DOHH2 (cell line): ENCODE results near the gene ATP2C1.

ENCODE experiments used
- H3F3A ChIP-seq: fragments of 200-600 bp; sonication (generic), shearing (Covaris generic); 2 replicates; pipeline ENCODE4 v1.6.0; 2016; ENCODE audit warnings: antibody characterized with exemption, mild to moderate bottlenecking; ENCODE audit not compliant: control insufficient read depth, insufficient read depth
- H3K27ac ChIP-seq: fragments of 200-600 bp; sonication (generic); 2 replicates; pipeline ENCODE4 v1.5.1; 2014; ENCODE audit warnings: low read depth, mild to moderate bottlenecking, low read length, moderate library complexity
- H3K27me3 ChIP-seq: fragments of 200-600 bp; sonication (generic); 2 replicates; pipeline ENCODE4 v1.6.1; 2014; ENCODE audit warnings: mild to moderate bottlenecking, low read length, mixed read lengths; ENCODE audit not compliant: control insufficient read depth
- H3K36me3 ChIP-seq: fragments of 200-600 bp; sonication (generic); 2 replicates; pipeline ENCODE4 v1.6.1; 2014; ENCODE audit warnings: mild to moderate bottlenecking, low read length, moderate library complexity, mixed read lengths; ENCODE audit not compliant: control insufficient read depth
- H3K4me1 ChIP-seq: fragments of 200-600 bp; sonication (generic); 2 replicates; pipeline ENCODE4 v1.6.1; 2014; ENCODE audit warnings: mild to moderate bottlenecking, low read length, mixed read lengths; ENCODE audit not compliant: control insufficient read depth
- H3K4me2 ChIP-seq: fragments of 200-600 bp; sonication (generic); 2 replicates; pipeline ENCODE4 v1.6.0; 2014; ENCODE audit warnings: mild to moderate bottlenecking, low read length, moderate library complexity
- H3K4me3 ChIP-seq: fragments of 200-600 bp; sonication (generic); 2 replicates; pipeline ENCODE4 v1.5.1; 2014; ENCODE audit warnings: mild to moderate bottlenecking, low read length, mixed read lengths
- H3K79me2 ChIP-seq: fragments of 200-600 bp; sonication (generic); 2 replicates; pipeline ENCODE4 v1.6.1; 2014; ENCODE audit warnings: mild to moderate bottlenecking, low read length, mixed read lengths; ENCODE audit not compliant: control insufficient read depth
- H3K9me2 ChIP-seq: fragments of 200-600 bp; sonication (generic); replicated peaks from 2 replicates; pipeline ENCODE4 v1.6.1; 2014; ENCODE audit warnings: mild to moderate bottlenecking, low read length, mixed read lengths; ENCODE audit not compliant: control insufficient read depth
- H3K9me3 ChIP-seq: fragments of 200-600 bp; sonication (generic); 2 replicates; pipeline ENCODE4 v1.6.1; 2014; ENCODE audit warnings: antibody characterized with exemption, low read length, mixed read lengths; ENCODE audit not compliant: control insufficient read depth, insufficient read depth
- H4K20me1 ChIP-seq: fragments of 200-600 bp; sonication (generic); 2 replicates; pipeline ENCODE4 v1.6.0; 2014; ENCODE audit warnings: low read depth, mild to moderate bottlenecking, antibody characterized with exemption, low read length, moderate library complexity; ENCODE audit not compliant: control insufficient read depth, insufficient read depth
- EZH2phosphoT487 ChIP-seq: fragments of 200-600 bp; sonication (generic); IDR thresholded peaks from 2 replicates; pipeline ENCODE4 v1.6.1; 2017; ENCODE audit warnings: borderline replicate concordance, mild to moderate bottlenecking, antibody characterized with exemption, low read length, moderate library complexity, mixed read lengths
- TF ChIP-seq, protein P1 (sequence below): fragments of 200-600 bp; sonication (generic); IDR thresholded peaks from one replicate; pipeline ENCODE4 v1.5.1; 2014; ENCODE audit warnings: antibody characterized with exemption, mild to moderate bottlenecking, low read depth, low read length; ENCODE audit not compliant: poor library complexity, severe bottlenecking

Gene ATP2C1

DNA sequence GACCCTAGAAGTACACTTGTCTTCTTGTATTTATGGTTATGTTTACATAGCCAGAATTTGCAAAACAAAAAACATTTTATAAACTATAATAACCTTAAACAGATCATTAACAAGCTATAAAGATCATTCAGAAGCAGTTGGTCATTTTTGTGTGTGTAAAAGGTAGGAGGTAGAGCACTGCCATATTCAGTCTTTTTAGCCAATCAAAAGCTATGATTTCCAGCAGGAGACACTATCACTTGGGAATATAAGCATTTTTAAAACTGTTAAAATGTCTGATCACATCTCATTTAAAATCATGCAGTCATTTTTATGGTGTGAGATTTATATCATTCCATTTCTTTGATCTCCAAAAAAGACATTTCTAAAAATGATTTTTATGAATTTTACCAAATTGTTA, 42.6 kb upstream of the ATP2C1 start:
- Histone ChIP-seq H3K36me3 (no peaks in the 10 kb centered on the region), H3K9me2 (no peaks in the 10 kb centered on the region), H3F3A (no peaks in the 10 kb centered on the region), H3K27me3 (peaks cover 27% of the 10 kb centered on the region), H3K9me3 (no peaks in the 10 kb centered on the region), H3K27ac (no peak overlapping the region), H3K79me2 (no peaks in the 10 kb centered on the region), H3K4me1 (peaks cover 6% of the 10 kb centered on the region; the same call in 1 of the 2 replicates), H4K20me1 (no peaks in the 10 kb centered on the region), H3K4me3 (no peak overlapping the region), H3K4me2 (no peak overlapping the region)
- TF ChIP-seq, protein P1, sequence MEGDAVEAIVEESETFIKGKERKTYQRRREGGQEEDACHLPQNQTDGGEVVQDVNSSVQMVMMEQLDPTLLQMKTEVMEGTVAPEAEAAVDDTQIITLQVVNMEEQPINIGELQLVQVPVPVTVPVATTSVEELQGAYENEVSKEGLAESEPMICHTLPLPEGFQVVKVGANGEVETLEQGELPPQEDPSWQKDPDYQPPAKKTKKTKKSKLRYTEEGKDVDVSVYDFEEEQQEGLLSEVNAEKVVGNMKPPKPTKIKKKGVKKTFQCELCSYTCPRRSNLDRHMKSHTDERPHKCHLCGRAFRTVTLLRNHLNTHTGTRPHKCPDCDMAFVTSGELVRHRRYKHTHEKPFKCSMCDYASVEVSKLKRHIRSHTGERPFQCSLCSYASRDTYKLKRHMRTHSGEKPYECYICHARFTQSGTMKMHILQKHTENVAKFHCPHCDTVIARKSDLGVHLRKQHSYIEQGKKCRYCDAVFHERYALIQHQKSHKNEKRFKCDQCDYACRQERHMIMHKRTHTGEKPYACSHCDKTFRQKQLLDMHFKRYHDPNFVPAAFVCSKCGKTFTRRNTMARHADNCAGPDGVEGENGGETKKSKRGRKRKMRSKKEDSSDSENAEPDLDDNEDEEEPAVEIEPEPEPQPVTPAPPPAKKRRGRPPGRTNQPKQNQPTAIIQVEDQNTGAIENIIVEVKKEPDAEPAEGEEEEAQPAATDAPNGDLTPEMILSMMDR, result no peak
- TF ChIP-seq EZH2phosphoT487, result no peak

DNA sequence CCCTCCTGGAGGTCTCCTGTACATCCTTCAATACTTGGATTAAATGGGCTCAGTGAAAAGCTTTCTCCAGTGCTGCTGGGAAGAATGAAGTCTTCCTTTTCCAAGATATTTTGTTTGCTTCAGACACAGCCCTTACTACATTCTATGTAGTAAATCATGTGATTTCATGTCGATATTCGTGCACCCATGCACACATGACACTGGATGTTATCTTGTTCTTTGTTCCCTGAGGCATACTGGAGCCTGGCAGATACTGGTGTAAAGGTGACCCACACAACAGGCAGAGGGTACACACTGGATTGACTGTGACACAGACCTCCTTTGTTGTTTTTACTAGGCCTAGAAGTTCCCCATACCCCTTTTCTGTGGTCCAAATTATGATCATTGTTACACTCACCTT, 40.3 kb upstream of the ATP2C1 start:
- H3K79me2 ChIP-seq, result no peaks in the 10 kb centered on the region
- no peaks in the 10 kb centered on the region for H3K36me3 ChIP-seq
- no peaks in the 10 kb centered on the region for H3K9me3 ChIP-seq
- H4K20me1 ChIP-seq, result no peaks in the 10 kb centered on the region
- H3K27me3 ChIP-seq, result peaks cover 27% of the 10 kb centered on the region
- no peak overlapping the region for H3K4me2 ChIP-seq
- H3K4me1 ChIP-seq, result peaks cover 6% of the 10 kb centered on the region; the same call in 1 of the 2 replicates
- no peak overlapping the region for H3K27ac ChIP-seq
- no peak overlapping the region for H3K4me3 ChIP-seq
- TF ChIP-seq, protein P1, result no peak
- no peak for TF ChIP-seq EZH2phosphoT487
- no peaks in the 10 kb centered on the region for H3F3A ChIP-seq
- H3K9me2 ChIP-seq, result no peaks in the 10 kb centered on the region

DNA sequence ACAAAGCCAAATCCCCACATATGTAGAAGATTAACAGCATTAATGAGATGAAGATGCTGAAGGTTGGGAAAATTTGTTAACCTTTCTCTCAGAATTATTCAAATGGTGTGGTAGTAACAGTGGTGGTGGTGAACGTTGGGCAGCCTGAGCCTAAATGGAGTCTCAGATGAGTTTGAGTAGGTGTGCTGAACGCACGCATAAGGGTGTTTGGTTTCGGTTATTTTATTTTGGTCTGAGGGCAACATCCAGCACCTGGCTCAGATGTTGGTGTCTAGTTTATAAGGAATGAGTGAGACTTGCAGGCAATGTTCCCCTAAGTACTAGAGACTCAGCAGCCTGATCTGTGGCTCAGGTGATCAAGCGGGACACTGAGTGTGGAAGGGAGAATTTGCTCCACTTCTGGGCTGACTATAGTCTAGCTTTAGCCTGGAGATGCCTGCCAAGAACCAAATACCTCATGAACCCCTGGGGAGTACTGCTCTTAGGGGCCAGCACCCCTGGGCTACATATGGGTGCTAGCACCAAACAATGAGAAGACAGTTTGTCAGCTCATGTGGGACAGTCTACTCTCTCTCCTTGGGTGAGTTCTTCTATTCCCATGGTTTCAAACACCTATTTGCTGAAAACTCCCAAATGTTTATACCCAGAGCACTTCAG, 39.5 kb upstream of the ATP2C1 start:
- Histone ChIP-seq H4K20me1 (no peaks in the 10 kb centered on the region), H3K9me2 (no peaks in the 10 kb centered on the region), H3K27me3 (peaks cover 27% of the 10 kb centered on the region), H3K4me3 (no peak overlapping the region), H3K9me3 (no peaks in the 10 kb centered on the region), H3K79me2 (no peaks in the 10 kb centered on the region), H3K36me3 (no peaks in the 10 kb centered on the region), H3K4me2 (no peak overlapping the region), H3K27ac (no peak overlapping the region), H3F3A (no peaks in the 10 kb centered on the region), H3K4me1 (peaks cover 6% of the 10 kb centered on the region; the same call in 1 of the 2 replicates)
- TF ChIP-seq, protein P1, result no peak
- no peak for TF ChIP-seq EZH2phosphoT487
